CD4-positive, alpha-beta T cell treated with Interleukin-6 at 100 ng/mL for 8 hours (primary cell): Measurements from ENCODE around the gene STX7.
A peak's percentile ranks its signal among the peaks of the same experiment; 100 is the strongest.

Experiments
- DNase-seq: peaks from one replicate; pipeline ENCODE4 v3.0.0-alpha.2; 2020; ENCODE audit warnings: mixed read lengths, low spot score

Gene STX7

DNA sequence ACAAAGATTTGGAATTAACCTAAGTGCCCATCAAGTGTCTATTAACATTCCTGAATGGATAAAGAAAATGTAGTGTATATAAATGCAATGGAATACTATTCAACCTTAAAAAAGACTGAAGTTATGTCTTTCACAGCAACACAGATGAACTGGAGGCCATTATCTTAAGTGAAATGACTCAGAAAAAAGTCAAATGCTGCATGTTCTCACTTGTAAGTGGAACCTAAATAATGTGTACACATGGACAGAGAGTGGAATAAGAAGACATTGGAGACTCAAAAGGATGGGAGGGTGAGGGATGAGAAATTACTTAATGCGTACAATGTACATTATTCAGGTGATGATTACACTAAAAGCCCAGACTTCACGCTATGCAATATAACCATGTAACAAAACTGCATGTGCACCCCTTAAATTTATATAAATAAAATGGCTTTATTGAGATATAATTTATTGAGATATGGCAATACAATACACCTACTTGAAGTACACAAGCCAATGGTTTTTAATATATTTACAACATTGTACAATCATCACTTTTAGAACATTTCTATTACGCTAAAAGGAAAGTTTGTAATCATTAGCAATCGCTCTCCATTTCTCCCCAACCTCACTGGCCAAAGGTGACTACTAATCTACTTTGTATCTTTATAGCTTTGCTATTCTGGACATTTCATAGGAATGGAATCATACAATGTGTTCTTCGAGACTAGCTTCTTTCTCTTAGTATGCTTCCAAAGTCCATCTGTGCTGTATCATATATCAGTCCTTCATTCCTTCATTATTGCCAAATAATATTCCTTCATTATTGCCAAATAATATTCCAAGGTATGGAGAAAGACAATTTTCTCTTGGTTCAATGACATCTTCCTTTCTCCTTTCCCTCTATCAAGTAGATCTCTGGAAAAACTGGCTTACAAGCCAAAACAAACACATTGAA lies 5.8 kb downstream of the STX7 start:
- no peak for DNase-seq

DNA sequence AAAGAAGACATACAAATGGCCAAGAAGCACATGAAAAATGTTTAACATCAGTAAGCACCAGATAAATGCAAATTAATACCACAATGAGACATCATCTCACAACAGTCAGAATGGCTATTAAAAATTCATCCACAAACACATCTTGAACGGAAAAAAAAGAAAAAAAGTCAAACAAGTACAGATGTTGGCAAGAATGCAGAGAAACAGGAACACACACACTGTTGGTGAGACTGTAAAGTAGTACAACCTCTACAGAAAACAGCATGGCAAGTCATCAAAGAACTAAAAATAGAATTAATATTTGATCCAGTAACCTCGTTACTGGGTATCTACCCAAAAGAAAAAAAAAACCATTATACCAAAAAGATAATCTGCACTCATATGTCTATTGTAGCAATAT lies 6.5 kb downstream of the STX7 start:
- no peak for DNase-seq

DNA sequence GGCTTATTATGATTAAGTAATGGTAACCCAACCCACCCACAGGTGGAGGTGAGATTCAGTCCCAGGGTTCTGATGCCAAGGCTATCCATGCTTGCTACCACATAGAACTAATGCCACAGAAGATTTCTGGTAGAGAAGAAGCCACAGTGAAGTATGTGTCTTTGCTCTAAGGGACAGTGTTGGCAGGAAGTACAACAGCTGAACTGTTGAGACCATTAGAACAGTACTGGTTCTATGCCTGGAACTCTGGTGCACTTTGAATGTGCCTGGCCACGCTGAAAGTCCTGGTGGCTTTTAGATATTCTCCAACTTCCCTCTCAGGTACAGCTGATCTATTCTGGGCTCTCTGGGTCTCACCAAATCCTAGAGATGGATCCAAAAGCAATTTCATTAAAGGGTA lies 7.8 kb downstream of the STX7 start:
- no peak for DNase-seq

DNA sequence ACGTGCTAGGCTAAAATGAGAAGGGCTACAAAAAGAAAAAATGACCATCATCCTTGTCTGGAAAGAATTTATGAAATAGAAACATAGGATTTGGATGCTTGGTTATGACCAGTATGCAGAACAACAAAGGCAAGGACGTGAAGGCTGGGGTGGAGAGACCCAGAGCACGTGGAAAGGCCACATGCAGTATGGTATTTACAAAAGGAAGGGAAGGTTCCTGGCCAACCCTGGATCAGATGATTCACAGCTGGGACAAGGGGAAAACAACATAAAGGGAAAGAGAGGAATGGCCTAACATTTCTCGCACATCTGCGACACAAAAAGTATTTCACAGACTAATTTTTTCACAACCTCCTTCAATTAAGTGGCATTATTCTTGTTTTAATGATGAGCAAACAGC lies 8.2 kb downstream of the STX7 start:
- no peak for DNase-seq

DNA sequence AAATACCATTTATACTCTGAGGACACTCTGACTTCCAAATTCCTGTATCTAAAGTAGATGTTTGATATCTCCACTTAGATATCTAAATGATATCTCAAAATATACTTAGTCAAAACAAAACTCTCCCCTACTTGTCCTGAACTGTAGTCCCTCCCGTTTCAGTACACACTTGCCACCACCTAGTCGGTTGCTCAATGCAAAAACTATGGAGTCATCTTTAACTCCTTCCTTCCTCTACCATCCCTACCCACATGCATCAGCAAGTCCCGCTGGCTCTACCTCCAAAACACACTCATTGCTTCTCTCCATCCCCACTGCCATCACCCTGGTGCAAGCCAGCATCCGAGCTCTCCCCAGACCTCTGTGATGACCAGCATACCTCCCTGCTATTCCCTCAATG lies 13.2 kb downstream of the STX7 start:
- no peak for DNase-seq

DNA sequence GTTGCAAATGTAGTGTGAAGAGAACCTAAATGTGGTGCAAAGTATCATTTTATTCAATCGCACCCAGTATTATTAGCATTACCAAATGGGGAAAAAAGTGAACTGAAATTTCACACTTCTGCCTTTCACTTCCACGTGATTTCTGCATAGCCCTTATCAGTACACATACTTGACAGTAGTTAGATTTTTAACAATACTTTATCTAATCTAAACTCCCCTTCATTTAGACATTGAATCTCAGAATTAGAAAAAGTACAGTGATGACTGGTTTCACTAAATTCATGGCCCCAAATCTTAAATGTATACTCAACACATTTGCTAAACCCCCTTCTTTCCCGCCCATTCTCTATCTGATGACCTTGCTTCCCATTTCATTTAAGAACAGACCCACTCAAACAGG lies 14.3 kb downstream of the STX7 start:
- no peak for DNase-seq

DNA sequence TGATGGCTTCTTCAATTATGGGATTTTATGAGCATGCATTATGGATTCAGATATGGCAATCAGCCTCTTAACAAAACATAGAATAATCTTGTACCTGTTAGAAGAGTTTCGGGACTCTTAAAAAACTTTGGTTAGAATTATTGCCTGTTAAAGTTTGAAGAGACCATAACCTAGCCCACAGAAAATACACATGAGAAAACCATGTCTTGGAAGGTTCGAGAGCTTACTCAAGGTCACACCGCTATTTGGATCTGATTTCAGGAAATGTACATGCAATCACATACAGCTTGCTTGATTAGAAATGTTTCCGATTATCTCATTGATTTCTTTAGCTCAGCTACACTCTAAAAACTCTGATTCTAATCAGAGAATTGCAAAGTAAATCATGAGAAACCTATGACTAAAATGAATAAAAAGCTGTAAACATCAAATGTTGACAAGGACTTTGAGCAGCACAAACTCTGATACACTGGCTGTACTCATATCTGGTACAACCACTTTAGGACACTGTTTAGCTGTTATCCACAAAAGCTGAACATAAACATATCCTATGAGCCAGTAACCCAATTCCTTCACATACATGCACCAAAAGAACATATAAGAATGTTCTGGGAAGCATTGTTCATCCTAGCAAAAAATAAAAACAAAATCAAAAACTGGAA lies 16.3 kb downstream of the STX7 start:
- no peak for DNase-seq

DNA sequence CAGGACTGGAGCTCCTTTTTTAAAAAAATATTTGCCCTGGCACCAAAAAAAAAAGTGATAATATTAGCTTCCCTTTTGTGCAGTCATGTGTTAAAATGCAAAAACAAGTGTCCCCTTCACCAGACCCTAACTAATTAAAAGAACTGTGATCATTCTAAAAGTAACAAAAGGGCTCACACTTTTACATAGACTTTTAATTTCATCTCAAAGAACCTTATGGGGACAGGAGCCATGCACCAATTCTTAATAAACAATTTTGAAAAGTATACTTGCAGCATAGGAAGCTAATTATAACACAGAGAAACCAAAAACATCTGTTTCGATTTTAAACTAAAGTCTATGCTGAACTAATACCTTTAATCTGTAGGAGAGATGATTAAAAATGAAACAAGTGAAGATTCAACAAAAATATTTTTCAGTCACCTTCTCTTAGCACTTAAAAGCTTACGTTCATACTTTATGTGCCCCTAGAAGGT lies 17.3 kb downstream of the STX7 start:
- no peak for DNase-seq

DNA sequence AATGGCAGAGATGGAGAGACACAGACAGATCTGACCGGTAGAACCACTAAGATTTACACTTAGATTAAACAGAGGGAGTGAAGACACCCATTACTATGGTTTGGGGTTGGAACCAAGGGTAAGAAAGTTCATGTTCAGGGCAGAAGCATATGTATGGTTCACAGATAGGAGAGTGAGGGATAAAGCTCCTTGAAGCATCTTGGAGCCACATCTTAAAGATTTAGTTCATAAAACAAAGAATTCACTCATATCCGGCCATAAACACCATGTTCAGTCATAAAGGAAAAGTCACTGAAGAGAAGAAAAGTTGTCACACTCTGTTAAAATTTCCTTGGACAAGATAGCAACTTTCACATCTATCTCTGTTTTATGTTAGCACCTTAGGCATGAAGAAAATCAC lies 18.0 kb downstream of the STX7 start:
- no peak for DNase-seq

DNA sequence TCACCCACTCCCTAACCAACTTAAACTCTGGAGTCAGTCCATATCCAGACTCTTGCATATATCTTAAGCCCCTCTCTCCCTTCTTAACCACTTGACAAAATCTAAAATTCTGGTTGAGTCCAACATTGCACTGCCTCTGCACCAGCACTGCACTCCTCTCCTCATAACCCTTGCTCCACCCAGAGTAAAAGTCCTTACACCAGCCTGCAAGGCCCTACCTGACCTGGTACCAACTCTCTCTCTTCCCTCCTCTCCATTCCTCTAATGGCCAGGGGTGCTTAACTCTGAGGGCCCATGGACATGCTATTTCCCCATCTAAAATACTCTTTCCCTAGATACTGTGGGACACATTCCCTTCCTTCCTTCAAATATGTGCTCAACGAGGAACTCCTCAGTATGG lies 21.0 kb downstream of the STX7 start:
- no peak for DNase-seq

DNA sequence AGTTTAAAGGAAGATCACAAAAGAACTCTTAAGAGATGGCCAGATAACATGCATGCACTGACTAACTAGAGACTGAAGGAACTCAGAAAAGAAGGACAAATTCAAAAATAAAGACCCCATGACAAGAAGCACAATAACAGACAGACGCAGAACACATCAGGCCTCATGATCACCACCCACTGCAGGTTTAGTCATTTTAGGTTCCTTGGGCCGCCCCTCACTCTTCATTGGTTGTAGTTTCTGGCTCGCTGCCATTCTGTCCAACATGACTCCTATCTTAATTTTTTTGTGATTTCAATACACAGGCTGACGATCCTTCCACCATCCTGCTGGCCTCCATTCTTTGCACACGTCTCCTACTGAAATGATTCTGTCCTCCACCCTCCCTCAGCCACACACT lies 21.6 kb downstream of the STX7 start:
- no peak for DNase-seq

DNA sequence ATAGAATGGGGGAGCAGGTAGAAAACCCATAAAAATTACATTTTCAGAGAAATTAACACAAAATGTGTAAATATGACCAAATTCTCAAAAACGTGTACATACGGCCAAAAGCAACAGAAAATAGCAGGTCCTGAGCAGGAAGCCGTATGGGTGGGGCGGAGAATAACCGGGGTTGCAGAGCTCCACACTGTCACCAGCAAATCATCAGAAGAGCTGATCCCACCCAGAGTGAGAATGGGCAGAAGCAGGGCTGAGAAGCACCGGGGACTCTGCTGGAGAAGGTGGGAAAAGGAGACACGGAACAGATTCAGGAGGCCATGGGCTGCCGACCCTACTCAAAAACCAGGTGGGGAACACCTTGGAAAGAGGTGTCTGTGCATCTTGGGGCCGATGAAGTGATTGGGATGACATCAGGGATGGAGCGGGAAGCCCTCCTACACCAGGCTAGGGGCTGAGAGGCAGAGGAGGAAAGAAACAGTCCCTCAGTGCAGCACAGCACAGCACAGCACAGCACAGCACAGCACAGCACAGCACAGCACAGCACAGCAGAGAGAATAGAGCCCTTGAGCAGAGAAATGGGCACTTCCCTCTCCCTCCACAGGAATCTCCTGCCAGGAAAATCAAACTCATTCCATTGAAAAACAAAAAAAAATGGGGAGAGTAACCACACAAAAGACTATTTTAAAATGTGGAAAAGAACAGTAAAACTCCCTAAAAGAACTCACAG lies 22.3 kb downstream of the STX7 start:
- no peak for DNase-seq

DNA sequence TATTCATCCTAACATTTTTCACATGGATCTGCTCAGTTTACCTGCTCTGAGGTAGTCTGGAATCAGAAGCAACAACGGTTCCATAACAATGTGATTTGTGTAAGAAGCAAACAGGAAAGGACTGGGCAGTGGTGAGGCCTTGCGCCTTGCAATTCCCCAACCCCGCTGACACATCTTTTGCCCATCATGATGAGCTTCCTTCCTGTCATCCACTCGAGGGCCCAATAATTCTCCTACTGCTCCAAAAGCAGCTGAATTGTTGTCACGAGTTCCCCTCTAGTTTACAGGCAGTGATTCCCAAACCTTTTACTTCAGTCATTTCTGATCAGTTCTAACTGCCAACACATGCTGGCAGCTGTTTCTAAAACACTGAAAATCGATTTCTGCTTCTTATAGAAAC lies 22.9 kb downstream of the STX7 start:
- DNase-seq = no peak

DNA sequence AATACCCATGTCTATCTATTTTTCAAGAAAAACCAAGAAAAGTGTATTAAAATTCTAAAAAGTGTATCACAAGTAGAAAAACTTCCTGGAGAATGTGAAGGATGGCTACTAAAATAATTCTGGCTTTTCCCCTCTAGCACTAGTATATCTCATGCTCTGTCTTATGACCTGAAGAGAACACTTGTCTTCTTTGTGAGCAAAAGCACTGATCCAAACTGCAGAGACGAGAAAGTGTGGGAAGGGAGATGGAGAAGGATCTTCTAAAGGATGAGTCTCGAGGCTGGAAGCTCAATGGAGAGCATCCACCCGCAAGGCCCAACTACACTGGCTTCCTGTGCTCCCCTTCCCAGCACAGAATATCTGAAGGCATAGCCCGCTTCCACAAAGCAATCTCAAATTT lies 23.5 kb downstream of the STX7 start:
- no peak for DNase-seq

DNA sequence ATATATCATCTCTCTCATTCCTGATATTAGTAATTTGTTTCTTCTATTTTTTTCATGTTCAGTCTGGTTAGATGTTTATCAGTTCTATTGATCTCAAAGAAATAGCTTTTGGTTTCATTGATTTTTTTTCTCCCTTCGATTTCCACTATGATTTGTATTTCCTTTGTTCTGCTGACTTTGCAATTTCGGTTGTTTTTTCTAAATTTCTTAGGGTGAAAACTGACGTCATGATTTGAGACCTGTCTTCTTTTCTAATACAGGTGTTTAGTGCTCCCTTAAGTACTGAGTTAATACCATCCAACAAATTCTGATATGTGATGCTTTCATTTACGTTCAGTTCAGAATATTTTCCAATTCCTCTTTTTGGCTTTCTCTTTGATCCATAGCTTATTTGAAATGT lies 25.2 kb downstream of the STX7 start:
- no peak for DNase-seq

DNA sequence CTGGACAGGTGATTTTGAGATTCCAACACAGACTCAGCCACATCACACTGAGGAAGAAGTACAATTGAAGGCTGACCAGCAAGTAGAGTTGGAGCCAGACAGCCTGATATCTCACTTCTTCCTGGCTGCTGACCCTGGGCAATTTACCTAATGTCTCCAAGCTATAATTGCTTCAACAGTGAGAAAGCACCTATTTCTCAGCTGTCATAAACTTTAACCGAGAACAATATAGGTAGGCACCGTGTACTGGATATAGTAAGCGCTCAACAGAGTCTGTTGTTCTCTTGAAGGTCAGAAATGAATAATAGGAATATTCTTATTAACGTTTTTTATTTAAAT lies 28.3 kb downstream of the STX7 start:
- DNase-seq = no peak

DNA sequence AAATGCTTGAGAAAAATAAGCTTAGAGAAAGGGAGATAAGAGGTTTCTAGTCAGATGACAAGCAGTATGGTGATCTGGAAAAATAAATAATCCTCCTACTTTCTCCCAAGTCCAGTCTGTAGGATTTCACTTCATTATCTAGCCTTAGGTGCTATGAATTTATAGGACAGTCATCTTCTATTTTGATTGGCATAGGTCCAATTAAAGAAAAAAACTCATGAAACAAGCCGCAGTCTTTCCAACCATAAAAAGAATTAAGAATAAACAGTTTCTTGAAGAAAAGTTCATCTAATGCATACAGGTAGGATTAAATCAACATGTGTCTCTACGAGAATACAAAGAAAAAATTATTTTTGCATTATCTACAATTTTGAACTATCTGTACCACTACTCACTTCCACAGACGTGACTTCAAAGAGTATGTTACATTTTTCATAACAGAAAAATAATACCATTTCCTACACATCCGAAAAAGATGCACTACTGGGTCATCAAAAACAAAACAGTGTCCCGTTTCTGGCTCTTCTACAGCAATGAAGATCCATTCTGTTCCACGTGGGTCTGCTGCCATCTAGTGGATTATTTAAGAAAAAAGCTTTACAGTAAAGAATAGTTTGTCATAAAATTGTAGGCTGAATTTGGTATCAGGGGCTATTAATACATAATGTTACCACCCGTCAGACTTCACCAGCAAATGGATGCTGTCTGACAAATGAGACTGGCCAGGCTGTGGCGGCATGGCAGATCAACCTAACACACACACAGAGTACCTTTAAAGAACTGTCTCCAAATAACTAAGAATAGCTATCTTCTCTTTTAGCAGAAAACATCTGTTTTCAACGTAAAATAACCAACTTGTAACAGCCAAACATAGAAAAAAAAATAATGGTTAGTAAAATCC lies 28.9 kb downstream of the STX7 start:
- peak; percentile 58 for DNase-seq

DNA sequence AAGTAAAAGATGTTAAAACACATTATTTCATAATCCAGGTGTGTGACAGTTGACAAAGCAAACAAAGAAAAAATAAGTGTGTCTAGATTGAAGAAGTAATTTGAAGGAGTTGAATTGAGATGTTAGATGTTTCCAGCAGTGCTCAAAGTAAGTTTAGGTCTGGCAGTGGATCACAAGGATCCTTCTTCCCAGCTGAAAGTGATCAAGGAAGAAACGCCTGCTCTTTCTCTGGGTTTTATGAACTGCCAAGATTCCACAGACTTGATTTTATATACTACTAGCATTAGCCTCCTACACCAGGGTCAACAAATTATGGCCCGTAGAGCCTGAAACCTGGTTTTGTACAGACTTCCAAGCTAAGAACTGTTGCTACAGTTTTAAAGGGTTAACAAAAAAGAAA lies 30.3 kb downstream of the STX7 start:
- no peak for DNase-seq

DNA sequence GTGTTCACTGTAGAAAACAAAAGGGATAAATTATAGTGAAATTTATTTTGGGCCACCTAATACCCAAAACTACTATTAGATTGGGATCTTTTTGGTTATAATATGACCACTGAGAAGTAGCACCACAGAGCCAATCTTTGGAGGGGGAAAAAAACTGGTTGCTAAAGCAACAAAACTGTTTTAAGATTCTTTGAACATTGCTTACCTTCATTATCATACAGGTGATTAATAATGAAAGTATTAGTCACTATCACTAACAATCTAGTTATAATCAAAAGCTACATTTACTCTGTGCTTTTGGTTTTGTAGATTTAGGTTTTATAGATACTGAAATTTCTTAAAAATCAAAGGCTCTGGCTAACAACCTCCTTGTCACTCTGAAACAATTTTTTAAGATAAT lies 31.7 kb downstream of the STX7 start:
- no peak for DNase-seq

DNA sequence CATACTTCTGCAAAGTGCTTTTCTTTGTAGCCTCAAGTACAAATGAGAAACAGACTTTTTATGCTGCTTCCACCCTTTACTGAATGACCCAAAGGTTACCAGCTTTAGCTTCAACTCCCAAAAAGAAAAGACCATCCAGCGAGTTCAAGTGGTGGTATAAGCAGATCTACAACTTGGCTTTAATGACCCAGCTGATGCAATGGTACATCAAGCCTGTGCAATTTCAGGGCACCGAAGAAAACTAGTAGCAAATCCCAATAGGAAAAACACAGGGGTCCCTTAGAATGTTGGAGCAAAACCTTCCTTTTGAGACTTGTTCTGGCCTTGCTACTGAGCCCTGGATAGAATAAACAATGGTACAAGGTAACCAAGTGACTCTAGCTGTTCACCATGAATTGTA lies 33.8 kb downstream of the STX7 start:
- no peak for DNase-seq

DNA sequence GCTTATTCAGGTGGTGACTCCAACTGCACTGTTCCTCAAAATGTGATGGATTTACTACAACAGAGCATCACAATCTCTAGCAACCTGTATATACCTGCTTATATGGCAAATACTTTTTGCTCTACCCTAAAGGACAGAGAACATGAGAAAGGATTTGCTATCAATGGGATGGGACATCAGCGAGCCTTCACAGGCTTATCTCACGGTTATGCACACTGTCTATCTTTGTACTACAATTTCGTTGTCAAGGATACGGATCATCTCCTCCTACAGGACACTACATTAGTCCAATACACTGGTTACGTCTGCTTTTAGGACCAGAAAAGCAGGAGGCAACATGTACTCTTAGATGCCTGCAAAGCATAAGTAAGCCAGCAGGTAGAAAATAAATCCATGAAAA lies 34.2 kb downstream of the STX7 start:
- no peak for DNase-seq

DNA sequence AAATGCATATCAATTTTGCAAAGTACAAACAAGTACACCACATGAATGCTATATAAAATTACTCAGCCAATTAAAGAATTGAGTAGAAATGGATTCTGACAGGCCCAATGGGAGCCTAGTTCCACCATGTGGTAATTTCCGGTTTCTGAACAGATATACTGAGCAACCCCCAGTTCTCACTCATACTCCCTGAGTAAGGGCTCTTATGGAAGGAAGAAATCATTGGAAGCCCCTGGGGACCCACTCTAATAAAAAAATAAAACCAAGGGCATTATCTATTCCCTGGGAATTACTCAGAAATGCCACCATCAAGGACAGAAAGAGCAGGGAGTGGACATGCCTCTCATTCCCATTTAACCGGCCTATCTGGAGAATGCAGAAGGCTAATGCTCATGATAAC lies 34.6 kb downstream of the STX7 start:
- DNase-seq = no peak
